ENCODE data around the gene FCHSD1. TPM values are rescaled to one million over a fixed set of nuclear protein-coding genes. Genes with fewer than 3 reads are reported as not detected.

FCHSD1 gene
- total RNA-seq (2014; rRNA removed; shearing (Covaris generic); ENCODE audit: low replicate concordance), result 14.6 and 19.3 TPM in 2 replicates

- H3K27me3 ChIP-seq (ENCODE audit: low read length), result no peaks in the 10 kb centered on the region
- no peak within 1 kb of the TSS; the same call in 1 of the 2 replicates for H2AFZ ChIP-seq (ENCODE audit: low read length)
- no peaks in the 10 kb centered on the region for H3K9me2 ChIP-seq (replicated peaks; ENCODE audit: insufficient read depth, low read length)
- peaks cover 5% of the 10 kb centered on the region for H3K4me1 ChIP-seq (ENCODE audit: low read length)
- no peak within 1 kb of the TSS for H3K27ac ChIP-seq (ENCODE audit: low read length)
- no peaks in the 10 kb centered on the region for H4K20me1 ChIP-seq (ENCODE audit: insufficient read depth, low read depth, low read length)
- peak; percentile 74 for DNase-seq
- no peaks in the 10 kb centered on the region for H3K36me3 ChIP-seq (ENCODE audit: insufficient read depth, low read length)
- H3K9ac ChIP-seq (ENCODE audit: low read length), result peak within 1 kb of the TSS; percentile 36
- no peaks in the 10 kb centered on the region for H3K79me2 ChIP-seq (ENCODE audit: low read length)
- no peaks in the 10 kb centered on the region for H3K9me3 ChIP-seq (ENCODE audit: low read length)
- H3K4me3 ChIP-seq (ENCODE audit: low read length), result peak within 1 kb of the TSS; percentile 50; the same call in 1 of the 2 replicates
- H3K4me2 ChIP-seq (ENCODE audit: low read depth, low read length, poor library complexity, severe bottlenecking), result peak within 1 kb of the TSS; percentile 60
Observed at GRCh38 chr5:141650851-141651727, at the start of gene FCHSD1. TSS of gene FCHSD1 (minus strand) at chr5:141651418. CDS start at chr5:141651368, 50 bp downstream.

- Histone ChIP-seq H4K20me1 (ENCODE audit: insufficient read depth, low read depth, low read length) (no peaks in the 10 kb centered on the region), H3K4me1 (ENCODE audit: low read length) (peaks cover 35% of the 10 kb centered on the region), H3K9me2 (replicated peaks; ENCODE audit: insufficient read depth, low read length) (no peaks in the 10 kb centered on the region), H3K4me3 (ENCODE audit: low read length) (no peak overlapping the region), H2AFZ (ENCODE audit: low read length) (no peak overlapping the region), H3K9me3 (ENCODE audit: low read length) (no peaks in the 10 kb centered on the region), H3K36me3 (ENCODE audit: insufficient read depth, low read length) (no peaks in the 10 kb centered on the region), H3K4me2 (ENCODE audit: low read depth, low read length, poor library complexity, severe bottlenecking) (no peak overlapping the region), H3K9ac (ENCODE audit: low read length) (no peak overlapping the region), H3K79me2 (ENCODE audit: low read length) (no peaks in the 10 kb centered on the region), H3K27ac (ENCODE audit: low read length) (no peak overlapping the region), H3K27me3 (ENCODE audit: low read length) (no peaks in the 10 kb centered on the region)
- no peak for DNase-seq
Observed at GRCh38 chr5:141697586-141697985, 46.4 kb upstream of the FCHSD1 start.

- Histone ChIP-seq H2AFZ (ENCODE audit: low read length) (no peak overlapping the region), H3K36me3 (ENCODE audit: insufficient read depth, low read length) (no peaks in the 10 kb centered on the region), H4K20me1 (ENCODE audit: insufficient read depth, low read depth, low read length) (no peaks in the 10 kb centered on the region), H3K79me2 (ENCODE audit: low read length) (no peaks in the 10 kb centered on the region), H3K27me3 (ENCODE audit: low read length) (no peaks in the 10 kb centered on the region), H3K9ac (ENCODE audit: low read length) (no peak overlapping the region), H3K4me3 (ENCODE audit: low read length) (no peak overlapping the region), H3K4me1 (ENCODE audit: low read length) (peaks cover 29% of the 10 kb centered on the region), H3K9me2 (replicated peaks; ENCODE audit: insufficient read depth, low read length) (no peaks in the 10 kb centered on the region), H3K4me2 (ENCODE audit: low read depth, low read length, poor library complexity, severe bottlenecking) (no peak overlapping the region), H3K9me3 (ENCODE audit: low read length) (no peaks in the 10 kb centered on the region), H3K27ac (ENCODE audit: low read length) (no peak overlapping the region)
- no peak for DNase-seq
Observed at GRCh38 chr5:141696431-141696830, 45.2 kb upstream of the FCHSD1 start.

GRCh38 chr5:141695627-141696215, 44.5 kb upstream of the FCHSD1 start:
- Histone ChIP-seq H3K4me2 (ENCODE audit: low read depth, low read length, poor library complexity, severe bottlenecking) (no peak overlapping the region), H3K27me3 (ENCODE audit: low read length) (no peaks in the 10 kb centered on the region)

GRCh38 chr5:141694479-141694878, 43.3 kb upstream of the FCHSD1 start:
- Histone ChIP-seq H3K9me3 (ENCODE audit: low read length) (no peaks in the 10 kb centered on the region), H4K20me1 (ENCODE audit: insufficient read depth, low read depth, low read length) (no peaks in the 10 kb centered on the region), H3K4me2 (ENCODE audit: low read depth, low read length, poor library complexity, severe bottlenecking) (no peak overlapping the region), H3K27ac (ENCODE audit: low read length) (no peak overlapping the region), H3K4me3 (ENCODE audit: low read length) (no peak overlapping the region), H3K9me2 (replicated peaks; ENCODE audit: insufficient read depth, low read length) (no peaks in the 10 kb centered on the region), H2AFZ (ENCODE audit: low read length) (no peak overlapping the region), H3K4me1 (ENCODE audit: low read length) (peaks cover 27% of the 10 kb centered on the region), H3K9ac (ENCODE audit: low read length) (no peak overlapping the region), H3K79me2 (ENCODE audit: low read length) (no peaks in the 10 kb centered on the region), H3K27me3 (ENCODE audit: low read length) (no peaks in the 10 kb centered on the region), H3K36me3 (ENCODE audit: insufficient read depth, low read length) (no peaks in the 10 kb centered on the region)
- peak; percentile 56 for DNase-seq

More at GRCh38 chr5:141695627-141696215, 44.5 kb upstream of the FCHSD1 start:
- Histone ChIP-seq H4K20me1 (ENCODE audit: insufficient read depth, low read depth, low read length) (no peaks in the 10 kb centered on the region), H3K9ac (ENCODE audit: low read length) (no peak overlapping the region), H3K27ac (ENCODE audit: low read length) (no peak overlapping the region), H3K4me3 (ENCODE audit: low read length) (no peak overlapping the region), H3K79me2 (ENCODE audit: low read length) (no peaks in the 10 kb centered on the region), H3K9me3 (ENCODE audit: low read length) (no peaks in the 10 kb centered on the region), H3K4me1 (ENCODE audit: low read length) (peaks cover 27% of the 10 kb centered on the region), H2AFZ (ENCODE audit: low read length) (no peak overlapping the region), H3K9me2 (replicated peaks; ENCODE audit: insufficient read depth, low read length) (no peaks in the 10 kb centered on the region), H3K36me3 (ENCODE audit: insufficient read depth, low read length) (no peaks in the 10 kb centered on the region)
- no peak for DNase-seq

- H3K9me3 ChIP-seq (ENCODE audit: low read length), result no peaks in the 10 kb centered on the region
- H4K20me1 ChIP-seq (ENCODE audit: insufficient read depth, low read depth, low read length), result no peaks in the 10 kb centered on the region
- no peaks in the 10 kb centered on the region for H3K79me2 ChIP-seq (ENCODE audit: low read length)
- no peaks in the 10 kb centered on the region for H3K36me3 ChIP-seq (ENCODE audit: insufficient read depth, low read length)
- H3K27ac ChIP-seq (ENCODE audit: low read length), result no peak overlapping the region
- H3K9me2 ChIP-seq (replicated peaks; ENCODE audit: insufficient read depth, low read length), result no peaks in the 10 kb centered on the region
- H3K27me3 ChIP-seq (ENCODE audit: low read length), result no peaks in the 10 kb centered on the region
- no peak overlapping the region for H3K4me2 ChIP-seq (ENCODE audit: low read depth, low read length, poor library complexity, severe bottlenecking)
- H3K4me3 ChIP-seq (ENCODE audit: low read length), result no peak overlapping the region
- H2AFZ ChIP-seq (ENCODE audit: low read length), result no peak overlapping the region
- H3K4me1 ChIP-seq (ENCODE audit: low read length), result peaks cover 27% of the 10 kb centered on the region
- no peak for DNase-seq
- no peak overlapping the region for H3K9ac ChIP-seq (ENCODE audit: low read length)
Observed at GRCh38 chr5:141692919-141693725, 41.9 kb upstream of the FCHSD1 start.

GRCh38 chr5:141692533-141692888, 41.3 kb upstream of the FCHSD1 start:
- Histone ChIP-seq H3K79me2 (ENCODE audit: low read length) (no peaks in the 10 kb centered on the region), H3K27ac (ENCODE audit: low read length) (no peak overlapping the region), H3K27me3 (ENCODE audit: low read length) (no peaks in the 10 kb centered on the region), H3K9ac (ENCODE audit: low read length) (no peak overlapping the region), H2AFZ (ENCODE audit: low read length) (no peak overlapping the region), H3K9me3 (ENCODE audit: low read length) (no peaks in the 10 kb centered on the region), H4K20me1 (ENCODE audit: insufficient read depth, low read depth, low read length) (no peaks in the 10 kb centered on the region), H3K36me3 (ENCODE audit: insufficient read depth, low read length) (no peaks in the 10 kb centered on the region), H3K4me2 (ENCODE audit: low read depth, low read length, poor library complexity, severe bottlenecking) (peak overlapping the region; percentile 53), H3K4me1 (ENCODE audit: low read length) (peaks cover 27% of the 10 kb centered on the region), H3K4me3 (ENCODE audit: low read length) (no peak overlapping the region; the same call in 1 of the 2 replicates), H3K9me2 (replicated peaks; ENCODE audit: insufficient read depth, low read length) (no peaks in the 10 kb centered on the region)
- DNase-seq, result peak; percentile 62
